Endometrium (tissue), 2 donors: ENCODE measurements around the gene HADH.
"Not testable (repeated sequence)": the region's sequence is repeated elsewhere in the genome, so short reads cannot be mapped to it uniquely, and the experiment has no call there.

Source experiments
- FAIRE-seq: peaks from 2 replicates; lab custom pipeline; 2012; peaks lifted over from hg19 to GRCh38; lab: Jason Lieb, UNC
- donor health status: control.
- donor health status: control.

The HADH gene

DNA sequence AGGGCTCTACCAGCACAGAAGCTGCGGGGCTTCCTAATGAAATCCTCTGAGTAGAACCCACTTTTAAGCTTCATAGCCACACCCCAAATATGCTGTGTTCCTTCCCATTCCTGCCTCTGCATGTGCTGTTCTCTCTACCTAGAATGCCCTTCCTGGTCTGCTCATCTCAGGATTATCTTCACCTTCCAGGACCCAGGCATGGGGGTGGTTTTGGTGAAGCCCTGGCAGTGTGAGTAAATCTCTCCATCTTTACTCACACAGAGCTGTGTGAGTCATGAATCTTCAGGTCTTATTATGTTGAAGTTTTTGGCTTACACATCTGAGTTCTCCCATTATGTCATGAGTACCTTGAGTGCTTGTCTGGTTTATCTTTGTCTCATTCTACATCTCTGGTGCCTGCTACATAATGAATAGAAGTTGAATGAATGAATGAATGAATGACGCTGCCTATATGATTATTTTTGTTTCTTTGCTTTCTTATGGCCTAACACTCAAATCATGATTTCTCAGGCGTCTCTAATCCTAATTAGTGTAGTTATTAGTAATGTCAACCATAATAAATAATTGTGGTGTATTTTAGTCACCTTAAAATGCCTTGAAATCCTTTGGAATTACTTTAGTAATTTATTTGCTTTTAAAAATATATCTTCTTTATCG is 41.9 kb downstream of the HADH start:
- FAIRE-seq = no peak

DNA sequence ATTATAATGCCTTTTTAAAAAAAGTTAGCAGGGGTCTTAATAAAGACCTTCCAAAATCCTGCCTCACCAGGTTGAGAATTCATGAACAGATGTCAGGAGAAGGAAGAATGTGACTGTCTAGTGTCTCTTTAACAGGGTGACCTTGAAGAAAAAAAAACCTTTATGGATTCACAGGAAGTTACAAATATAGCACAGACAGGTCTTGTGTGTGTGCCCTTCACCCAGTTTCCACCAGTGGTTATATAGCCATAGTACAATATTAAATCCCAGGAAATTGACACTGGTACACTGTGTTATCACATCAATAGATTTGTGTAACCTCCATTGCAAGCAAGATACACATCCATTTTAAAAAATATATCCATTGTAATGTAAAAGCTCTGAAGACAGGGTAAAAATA is 43.7 kb downstream of the HADH start:
- no peak for FAIRE-seq

DNA sequence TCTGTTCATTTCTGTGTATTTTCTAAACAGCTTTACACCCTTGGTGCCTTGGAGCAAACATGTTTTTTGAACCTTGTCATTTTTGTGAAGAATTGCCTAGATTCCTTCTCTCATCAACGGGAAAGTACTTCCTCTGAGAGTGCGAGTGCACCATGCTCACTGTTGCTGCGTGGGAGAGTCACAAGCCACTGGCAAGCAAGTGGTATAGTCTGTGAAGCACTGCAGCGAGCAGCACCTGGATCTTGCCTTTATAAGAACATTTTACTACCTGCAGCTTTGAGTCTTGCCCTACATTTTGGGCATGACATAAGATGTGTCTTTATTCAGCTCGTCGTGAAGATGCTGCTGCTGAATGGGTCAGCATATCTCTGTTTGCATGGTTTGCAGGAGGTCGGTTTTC is 44.9 kb downstream of the HADH start:
- FAIRE-seq = no peak

DNA sequence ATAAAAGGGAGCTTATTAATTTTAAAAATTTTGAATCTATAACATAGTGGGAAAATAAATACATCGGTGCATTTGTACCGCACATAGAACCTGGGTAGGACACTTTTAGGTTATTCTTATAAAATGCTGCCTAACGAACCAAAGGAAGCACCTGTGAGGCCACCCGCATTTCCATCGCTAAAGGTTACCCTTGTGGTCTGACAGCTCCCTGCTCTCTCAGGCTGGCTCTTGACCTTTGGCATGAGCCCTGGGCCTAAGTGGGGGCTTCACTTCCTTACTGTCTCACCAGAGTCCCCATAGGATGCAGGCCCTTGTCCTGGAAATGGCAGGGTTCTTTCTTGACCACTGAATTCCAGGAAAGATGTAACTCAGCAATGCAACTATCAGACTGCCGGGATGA is 46.0 kb downstream of the HADH start:
- no peak for FAIRE-seq

DNA sequence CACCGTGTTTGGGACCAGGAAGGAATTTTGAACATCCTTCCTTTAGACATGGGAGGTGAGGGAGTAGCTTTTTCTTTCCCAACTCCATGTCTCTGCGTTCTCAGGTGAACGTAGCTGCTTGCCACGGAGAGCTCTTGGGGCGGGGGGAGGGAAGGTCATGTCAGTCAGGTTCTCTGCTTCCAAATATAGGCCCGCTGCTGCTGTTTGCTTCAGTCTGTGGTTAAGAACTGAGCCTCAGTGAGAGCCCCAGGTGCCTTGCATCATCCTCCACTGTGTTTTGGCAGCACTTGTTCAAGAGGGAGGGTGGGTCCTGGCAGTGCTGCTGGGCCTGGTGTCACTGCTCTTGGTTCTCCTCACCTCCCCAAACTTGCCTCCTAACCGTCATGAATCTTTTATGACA is 46.5 kb downstream of the HADH start:
- no peak for FAIRE-seq

DNA sequence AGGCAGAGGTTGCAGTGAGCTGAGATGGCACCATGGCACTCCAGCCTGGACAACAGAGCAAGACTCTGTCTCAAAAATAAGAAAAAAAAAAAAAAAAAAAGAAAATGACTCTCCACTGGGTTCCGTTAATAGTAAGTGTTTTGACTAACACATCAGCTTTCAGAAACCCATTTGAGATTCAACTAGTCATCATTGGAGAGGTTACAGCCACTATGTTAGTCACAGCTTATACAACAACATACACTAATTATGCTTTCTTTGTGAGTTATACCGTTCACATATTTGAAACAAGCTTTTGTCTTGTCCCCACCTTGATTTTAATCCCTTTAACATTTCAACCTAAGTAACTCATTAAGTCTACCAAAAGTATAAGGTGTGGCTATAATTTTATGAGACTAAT is 48.2 kb downstream of the HADH start:
- FAIRE-seq = no peak

DNA sequence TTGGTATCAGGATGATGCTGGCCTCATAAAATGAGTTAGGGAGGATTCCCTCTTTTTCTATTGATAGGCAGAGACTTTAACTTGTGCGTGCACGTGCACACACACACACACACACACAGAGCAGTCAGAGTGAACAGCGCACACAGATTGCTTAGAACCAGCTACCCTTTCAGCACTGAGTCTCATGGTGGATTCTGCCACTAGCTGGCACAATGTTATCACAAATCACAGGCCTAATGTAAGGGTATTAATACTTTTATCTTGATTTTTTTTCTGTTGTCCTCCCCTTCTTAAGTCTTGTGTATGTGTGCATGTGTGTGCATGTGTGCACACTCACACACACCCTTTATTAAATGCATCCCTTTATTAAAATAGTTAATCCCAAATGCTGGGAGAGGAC is 53.2 kb downstream of the HADH start:
- no peak for FAIRE-seq

DNA sequence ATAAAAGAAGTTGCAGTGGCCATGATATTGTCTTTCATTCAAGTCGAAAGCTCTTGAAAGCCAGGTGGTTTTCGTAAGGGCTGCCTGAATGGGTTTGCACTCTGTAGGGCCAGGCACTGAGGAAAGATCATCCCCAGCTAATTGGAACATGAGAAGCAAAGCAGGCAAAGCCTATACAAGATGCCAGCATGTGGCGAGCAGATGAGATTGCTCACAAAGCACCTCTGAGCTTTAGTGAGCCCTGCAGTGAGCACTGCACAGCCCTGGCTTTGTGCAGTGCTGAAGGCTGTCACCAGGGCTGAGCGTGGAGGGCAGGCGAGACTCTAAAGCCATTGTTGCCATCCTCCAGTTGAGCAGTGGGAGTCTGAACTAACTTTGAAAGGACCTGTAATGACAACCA is 53.8 kb downstream of the HADH start:
- no peak for FAIRE-seq

DNA sequence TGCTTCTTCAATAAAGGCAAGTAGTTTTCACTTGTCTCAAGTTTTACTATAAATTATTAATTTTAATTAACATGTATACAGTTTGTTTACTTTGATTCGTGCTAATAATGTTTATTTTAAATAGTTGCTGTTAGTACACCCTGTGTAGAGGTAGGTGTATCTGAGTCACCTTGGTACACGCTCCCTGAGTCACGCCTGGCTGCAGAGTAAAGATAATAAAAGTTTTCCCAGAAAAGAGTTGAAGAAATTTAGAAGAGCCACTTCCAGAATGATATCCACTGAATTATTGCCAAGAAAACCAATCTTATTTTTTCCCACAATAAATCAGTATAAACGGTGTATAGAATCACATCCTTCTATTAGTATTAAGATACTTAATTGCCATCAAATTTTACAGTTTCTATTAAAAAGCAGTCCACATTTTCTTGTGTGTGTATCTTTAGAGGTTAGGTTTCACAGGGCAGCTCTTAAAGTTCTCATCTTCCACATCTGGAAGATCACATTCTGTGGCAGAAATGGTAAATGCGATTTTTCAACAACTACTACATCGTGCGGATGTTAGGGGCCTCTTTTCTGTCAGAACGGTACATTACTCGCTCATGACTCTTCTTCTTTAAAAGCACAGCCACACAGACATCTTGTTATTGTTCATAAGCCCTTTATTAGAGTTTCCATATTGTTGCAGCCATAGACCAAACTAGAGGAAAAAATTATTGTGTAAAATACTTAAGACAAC is 55.4 kb downstream of the HADH start:
- no peak for FAIRE-seq

DNA sequence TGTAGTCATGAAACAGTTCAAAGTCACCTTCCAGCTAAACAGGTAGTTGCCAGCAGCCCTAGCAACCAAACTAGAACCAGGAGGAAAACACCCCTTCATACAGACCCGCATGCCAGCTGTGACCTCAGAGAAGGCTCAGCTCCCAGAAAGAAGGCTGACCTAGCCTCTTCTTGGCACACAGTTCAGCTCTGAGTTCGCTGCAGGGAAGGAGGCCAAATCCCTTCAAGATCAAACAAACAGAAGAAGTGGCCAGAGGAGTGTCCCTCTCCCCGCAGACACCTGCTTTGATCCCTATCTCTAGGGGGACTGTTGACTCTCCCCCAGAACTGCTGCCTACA is 56.0 kb downstream of the HADH start:
- FAIRE-seq = no peak

DNA sequence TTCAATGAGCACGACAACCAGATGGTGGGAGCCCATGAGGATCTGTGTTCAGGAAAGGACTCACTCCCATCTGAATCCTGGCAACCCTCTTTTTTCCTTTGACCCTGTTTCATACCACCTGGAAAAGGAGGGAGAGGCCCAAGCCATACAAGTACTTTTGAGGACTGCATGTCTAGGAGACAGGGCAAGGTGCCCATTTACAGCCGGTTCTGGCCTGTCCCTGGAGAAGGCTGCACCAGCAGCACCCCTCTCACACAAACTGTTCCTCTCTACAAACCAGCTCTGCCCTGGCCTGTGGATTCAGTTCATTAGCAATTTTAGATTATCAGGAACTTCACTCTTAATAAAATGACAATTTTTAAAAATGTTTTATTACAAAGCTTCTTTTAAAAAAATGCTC is 57.5 kb downstream of the HADH start:
- no peak for FAIRE-seq

DNA sequence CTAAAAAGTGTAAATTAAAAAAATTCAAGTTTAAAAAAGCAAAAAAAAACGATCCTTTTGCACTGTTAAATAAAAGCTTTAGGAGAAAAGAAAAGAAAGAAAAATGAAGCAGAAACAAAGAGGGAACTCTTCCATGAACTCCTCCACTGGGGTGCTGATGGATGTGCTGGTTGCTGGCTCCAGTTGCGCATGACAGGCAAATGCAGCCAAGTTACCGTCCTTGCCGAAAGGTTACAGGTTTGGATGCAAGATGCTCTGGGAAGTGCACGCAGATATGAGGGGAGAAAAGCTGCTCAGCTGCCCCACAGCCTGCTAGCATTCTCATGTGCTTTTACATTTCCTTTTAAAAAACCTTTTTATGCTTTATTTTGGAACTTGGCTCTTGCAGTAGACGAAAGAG is 58.5 kb downstream of the HADH start:
- FAIRE-seq = peak; percentile 29

DNA sequence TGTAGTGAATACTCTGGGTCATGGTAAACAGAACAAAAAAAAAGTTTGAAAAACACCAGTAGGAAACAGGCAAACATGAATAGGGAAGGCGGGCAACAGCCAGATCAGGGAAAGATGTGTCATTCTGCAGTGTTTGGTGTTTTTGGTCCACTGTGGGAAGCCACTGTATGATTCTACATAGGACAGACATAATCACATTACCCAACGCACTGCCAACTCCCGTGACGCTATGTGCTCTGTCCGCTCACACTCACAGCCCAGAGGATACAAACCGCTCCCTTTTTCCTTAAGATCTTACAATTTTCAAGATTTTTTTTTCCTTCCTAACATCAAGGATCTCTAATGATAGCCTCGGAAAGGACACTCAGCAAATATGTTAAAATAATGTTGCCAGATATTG is 59.3 kb downstream of the HADH start:
- FAIRE-seq = no peak

DNA sequence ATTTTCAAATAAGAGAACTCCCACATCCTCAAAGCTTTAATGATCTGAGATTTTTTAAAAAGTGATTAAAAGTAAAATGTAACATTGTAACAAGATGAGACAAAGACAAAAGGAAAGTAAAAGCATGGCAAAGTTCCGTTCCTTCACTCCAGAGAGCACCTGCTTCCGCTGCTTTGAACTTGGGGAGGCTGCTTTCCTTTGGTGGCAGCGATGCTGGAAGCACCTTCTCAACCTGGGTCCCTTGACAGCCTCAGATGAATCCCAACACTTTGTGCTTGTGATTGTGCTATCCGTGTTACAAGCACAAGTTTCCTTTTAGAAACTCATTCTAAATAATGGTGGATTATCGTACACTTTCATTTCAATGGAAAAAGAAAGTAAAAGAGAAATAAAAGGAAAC is 59.7 kb downstream of the HADH start:
- FAIRE-seq = no peak

DNA sequence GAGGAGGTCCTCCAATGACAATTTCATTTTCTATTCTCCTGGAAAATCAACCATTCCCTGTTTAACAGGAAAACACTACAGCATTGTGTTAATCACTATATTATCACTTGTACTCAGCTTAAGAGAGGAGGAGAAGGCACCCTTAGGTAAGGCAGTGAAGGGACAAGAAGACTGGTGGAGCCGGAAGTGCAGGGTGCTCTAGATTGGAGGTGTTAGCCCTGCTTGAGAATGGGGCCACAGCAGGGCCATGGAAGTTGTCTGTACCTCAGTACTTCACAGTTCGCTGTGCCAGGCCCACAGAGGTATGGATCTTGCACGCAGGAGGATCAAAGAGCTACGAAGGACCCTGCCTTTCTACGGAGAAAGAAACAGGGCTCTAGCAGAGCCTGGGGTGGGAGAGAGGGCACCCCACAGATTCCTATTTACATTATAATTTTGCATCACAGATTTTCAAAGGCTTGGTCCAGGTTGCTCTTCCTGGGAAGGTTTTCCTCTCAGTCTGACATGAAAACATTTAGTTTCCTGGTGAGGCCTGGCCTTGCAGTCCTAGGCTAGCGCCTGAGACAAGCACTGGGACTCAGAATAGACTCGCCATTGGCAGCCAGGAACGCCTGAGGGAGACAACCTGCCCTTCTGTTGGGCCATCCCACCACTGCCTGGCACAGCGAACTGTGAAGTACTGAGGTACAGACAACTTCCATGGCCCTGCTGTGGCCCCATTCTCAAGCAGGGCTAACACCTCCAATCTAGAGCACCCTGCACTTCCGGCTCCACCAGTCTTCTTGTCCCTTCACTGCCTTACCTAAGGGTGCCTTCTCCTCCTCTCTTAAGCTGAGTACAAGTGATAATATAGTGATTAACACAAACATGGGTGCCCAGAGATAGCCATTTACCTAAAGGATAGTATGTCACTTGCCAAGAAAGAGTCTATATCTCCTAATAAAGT is 60.8 kb downstream of the HADH start:
- not testable (repeated sequence) for FAIRE-seq

DNA sequence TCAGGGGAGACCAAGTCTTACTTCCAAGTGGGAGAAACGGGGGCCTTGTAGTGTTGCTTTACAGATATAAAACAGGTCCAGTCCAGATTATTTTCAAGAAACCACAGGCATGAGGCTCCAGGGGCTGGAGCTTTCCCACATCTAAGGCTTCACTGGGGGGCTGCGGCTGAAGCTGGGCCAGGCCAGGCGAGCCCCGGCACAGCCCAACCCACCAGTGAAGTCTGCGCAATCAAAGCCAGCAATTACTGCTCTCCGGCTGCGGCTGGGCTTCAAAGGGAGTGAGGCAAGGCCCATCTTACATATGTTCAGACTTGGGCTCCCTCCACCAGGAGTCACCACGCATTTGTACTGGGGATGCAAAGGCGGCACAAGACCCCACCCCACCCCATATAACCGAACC is 61.7 kb downstream of the HADH start:
- no peak for FAIRE-seq

DNA sequence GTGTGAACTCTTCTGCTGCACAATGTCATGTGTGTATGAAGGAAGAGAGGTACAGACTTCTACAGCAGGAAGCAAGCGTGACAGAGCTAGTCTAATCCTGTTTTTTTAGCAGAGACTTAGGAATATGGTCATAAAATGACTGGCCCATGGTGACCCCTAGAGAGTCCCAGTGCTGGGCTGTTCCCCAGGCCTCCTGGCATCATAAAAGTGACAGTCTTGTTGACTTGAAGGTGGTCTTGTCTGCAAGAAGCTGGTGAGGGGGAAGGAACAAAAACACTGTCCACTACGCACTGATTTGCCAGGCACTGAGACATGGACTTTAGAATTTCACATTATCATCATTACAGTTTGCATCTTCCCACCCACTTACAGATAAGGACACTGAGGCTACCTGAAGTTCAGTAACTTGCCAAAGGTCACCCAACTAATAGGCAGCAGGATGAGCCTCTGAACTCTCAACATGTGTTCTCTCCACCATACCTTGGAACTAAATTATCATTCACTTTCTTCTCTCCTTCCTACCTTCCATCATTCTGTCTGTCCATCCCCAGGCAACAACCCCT is 63.0 kb downstream of the HADH start:
- FAIRE-seq = no peak

DNA sequence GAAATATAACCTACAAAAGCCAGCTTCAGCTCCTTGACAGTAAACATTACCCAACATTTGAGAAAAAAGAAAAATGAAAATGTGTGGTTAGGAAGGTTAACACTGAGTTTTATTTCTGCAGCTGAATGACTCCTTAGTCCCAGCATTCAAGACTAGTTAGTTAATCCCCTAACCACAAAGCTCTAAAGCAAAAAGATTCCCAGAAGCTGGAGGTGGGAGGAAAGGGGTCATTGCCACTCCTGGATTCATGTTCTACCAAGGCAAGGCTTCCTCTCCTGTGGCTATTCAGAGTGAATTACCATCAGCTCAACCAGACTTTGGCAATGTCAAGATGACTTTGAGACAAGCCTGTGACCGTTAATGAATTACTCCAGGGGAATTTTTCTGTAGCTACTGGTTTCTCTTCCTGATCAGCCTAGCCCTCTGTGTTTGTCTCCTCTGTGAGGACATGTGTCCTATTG is 63.6 kb downstream of the HADH start:
- no peak for FAIRE-seq

DNA sequence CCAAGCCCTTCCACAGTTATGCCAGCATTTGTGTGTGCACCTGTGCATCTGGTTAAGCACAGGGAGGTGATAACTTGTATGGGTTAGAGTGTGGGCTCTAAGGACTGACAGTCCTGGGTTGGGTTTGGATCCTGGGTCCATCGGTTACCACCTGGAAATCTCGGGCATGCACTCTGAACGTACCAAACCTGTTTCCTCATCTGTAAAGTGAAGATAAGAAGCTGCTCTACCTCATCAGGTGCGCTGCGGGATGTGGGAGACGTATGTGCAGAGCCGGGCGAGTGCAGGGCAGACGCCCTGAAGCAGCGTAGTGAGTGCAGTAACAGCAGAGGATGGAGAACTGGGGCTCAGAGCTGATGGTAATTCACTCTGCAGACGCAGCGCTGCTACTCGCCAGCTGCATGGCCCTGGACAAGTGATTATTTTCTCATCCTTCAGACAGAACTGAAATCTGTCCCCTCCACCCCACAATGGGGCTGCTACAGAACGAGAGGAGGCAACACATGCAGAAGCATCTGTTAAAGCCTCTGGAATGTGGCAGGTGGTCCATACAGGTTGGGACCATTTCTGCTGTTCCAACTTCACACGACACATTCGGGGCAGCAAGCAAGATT is 64.4 kb downstream of the HADH start:
- FAIRE-seq = no peak

DNA sequence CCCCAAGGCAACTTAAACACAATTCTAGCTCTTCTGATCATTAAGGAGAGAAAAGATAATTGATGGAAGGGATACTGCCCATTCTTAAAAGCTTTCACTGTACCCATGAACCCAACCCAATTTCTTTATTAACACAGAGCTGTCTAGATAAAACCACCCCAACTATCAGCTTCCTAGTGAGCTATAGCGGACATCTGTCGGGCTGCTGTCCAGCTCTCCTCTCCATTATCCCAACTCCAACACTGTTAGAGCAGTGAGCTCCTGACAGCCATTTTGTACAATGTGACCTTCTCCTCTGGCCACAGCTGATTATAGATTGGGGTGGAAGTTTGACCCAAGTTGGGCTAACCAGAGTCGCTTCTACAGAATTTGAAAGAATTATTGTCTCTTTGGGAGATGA is 66.1 kb downstream of the HADH start:
- no peak for FAIRE-seq

DNA sequence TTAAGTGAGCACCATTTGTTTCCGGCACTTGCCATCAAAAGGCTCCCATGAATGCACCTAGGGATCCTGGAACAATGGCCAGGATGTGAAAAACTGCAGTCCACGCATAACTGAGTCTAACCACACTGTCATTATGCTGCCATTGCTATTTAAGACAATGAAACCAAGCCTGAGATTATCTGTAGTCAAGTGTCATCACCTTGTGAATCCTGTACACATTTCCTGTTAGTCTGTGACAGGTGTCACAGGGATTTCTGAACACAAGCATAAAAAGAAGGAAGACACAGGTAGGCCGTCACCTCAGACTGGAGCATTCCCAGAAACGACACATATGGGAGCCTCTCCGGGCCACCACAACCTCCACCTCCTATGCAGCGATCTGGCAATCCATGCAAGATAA is 66.7 kb downstream of the HADH start:
- no peak for FAIRE-seq

DNA sequence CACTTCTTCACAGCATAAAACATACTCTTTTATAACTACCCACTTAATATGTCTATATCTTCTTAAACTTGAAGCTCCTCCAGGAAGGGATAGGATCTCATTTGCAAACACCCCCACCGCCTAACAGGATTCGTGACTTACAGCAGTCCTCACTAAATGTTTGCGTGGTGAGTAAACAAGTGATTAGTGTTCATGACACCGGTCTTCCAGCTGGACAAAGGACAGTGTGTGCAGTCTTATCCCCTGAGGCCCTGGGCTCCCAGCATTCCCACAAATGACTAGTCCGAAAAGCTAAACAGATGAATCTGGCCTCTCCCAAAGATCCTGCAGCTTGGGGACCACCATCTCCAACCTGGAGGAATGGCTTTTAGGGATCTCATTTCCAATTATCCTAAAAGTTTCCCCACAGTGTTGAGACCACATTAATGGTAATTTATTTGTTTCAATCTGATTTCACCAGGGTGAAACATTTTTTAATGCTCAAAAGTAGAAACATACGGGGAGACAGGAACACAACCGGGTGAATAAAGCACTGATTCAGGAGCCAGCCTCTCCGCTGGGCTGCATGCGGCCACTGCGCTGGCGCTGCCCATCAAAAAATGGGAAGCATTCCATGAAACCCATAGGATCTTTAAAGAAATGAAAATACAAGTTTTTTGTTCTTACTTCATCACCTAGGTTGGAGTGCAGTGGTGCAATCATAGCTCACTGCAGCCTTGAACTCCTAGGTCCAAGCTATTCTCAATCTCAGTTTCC is 69.2 kb downstream of the HADH start:
- FAIRE-seq = no peak
